ENCODE measurements around the gene DPPA4.

DPPA4 gene

DNA sequence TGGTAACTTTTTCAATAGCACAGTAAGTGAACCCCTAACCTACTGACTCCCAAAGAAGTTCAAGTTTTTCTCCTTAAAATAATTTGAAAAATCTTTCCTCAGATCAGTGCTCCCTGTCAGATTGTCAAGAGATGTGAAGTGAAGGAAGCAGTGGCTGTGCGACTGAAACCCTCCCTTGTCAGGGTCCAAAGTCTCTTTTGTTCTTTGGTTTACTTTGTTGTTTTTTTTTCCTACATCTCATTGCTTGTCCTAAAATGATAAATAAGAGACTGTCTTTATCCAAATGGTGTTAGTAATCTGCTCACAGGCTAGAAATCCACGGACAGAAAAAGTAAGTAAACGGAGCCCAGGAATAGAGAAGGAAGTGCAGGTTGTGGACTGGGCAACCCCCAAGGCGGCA lies 976 bp upstream of the DPPA4 start:
- DNase-seq (ENCODE audit: low spot score): no peak

DNA sequence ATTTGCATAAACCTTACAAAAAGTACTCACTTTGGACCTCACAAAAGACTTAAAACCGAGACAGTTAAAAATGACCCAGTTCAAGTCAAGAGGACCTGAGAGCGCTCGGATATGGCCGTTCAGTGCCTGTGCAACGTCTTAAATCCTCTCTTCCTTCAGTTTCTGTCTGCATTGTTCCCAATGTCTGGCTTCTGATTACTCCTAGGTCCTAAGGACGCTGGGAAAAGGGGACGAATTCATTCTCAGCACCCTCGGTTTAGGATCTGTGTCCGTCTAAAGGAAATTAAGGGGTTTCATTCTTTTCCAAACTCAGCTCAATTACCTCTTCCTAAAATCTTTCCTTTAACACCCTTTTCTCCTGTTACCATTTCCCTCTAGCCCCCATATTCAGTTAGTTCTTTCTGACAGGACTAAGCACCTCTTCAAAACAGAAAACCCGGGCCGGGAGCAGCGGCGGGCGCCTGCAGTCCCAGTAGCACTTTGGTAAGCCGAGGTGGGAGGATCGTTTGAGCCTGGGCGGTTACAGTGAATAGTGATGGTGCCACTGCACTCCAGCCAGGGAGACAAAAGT lies 970 bp downstream of the DPPA4 start:
- no peak for DNase-seq (ENCODE audit: low spot score)

DNA sequence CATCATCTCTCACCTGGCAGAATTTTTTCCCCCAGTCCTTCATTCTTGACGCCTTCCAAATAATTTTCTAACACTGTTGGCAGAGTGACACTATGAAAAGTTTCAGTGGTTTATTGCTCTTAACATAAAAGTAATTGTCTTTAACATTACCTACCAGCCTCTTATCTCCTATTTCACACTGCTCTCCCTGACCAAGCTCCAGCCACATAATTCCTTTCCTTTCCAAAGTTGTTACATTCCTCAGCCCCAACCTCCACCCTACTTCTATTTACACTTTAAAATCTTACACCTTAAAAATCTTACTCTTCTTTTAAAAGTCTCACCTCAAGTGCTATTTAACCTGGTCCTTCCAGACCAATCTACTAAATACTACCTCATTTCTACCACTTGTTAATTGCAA lies 2.8 kb downstream of the DPPA4 start:
- no peak for DNase-seq (ENCODE audit: low spot score)

DNA sequence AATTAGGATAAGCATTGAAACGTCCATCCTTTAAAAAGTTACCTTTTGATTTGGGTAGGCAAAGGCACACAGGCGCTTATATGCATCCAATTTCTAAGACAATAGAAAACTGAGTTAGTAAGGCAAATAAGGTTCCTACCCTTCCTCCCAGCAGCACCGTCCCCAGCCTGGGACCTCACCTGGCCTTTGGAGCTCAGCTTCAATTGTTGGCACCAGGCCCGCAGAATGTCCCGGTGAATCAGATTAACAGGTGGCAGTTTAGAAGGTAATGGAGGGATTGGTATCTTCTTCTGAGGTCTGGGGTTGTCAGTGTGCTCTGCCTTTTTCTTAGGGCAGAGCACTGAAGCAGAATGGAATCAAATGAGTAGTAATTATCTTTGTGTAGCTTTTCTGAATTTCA lies 5.7 kb downstream of the DPPA4 start:
- no peak for DNase-seq (ENCODE audit: low spot score)

DNA sequence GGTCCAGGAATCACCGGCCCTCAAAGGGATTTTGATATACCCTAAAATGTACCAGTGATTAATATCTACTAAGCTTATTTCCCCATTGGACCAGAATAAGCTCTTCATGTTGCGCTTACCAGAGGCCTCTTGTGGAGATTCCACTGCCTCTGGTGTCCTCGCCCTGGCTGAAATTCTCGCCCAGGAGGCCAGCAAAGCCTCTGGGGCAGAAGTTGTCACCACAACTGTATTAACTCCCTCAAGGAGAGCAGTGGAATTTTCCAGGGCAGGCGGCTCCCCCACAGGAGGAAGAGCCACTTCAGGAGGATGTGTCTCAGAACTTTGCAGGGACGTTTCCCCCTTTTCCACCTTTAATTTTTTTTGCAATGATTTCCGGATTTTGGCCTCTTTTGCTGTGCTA lies 6.9 kb downstream of the DPPA4 start:
- no peak for DNase-seq (ENCODE audit: low spot score)

DNA sequence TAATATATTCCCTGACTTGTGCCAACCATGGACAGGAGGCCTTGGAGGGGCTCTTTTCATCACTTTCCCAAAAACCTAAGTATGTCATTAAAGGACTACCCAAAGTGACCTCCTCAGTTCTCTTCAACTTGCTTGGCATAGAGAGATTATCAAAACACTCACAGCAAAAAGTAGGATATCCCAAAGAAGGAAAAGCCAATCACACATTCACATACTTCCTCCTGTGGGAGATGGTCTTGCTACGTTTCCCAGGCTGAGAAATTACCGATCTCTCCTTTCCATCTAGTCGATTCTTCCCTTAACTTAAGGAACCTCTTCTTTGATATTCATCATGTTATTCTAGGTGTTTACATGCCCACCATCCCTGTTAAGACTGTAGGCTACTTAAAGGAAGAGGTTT lies 9.1 kb downstream of the DPPA4 start:
- DNase-seq (ENCODE audit: low spot score): no peak

DNA sequence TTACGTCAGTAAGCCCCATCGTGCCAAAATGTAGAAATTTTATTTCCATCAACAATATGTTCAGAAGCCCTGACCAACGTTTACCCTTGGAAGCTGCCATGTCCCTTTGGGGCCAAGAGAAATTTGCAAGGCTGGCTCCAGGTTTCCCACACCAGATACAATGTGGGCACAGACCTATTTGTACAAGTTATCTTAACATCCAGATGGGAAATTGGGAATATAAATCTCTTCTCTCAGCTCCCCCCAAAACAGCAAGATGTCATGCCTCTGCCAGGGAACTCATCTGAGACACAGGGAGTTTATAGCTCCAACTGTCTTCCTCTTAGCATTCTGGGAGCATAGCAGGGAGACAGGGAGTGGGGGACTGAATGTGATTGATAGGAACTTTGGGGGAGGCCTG lies 11.7 kb downstream of the DPPA4 start:
- no peak for DNase-seq (ENCODE audit: low spot score)

DNA sequence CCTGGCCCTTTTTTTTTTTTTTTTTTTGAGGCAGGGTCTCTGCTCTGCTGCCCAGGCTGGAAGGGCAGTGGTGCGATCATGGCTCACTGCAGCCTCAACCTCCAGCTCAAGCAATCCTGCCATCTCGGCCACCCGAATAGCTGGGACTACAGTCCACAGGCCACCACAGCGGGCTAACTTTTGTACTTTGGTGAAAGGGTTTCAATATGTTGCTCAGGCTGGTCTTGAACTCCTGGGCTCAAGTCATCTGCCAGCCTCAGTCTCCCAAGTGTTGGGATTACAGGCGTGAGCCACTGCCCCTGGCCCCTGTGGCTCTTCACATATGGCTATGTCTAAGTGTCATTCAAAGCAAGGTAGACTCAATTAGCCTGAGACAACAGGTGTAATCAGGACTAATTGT lies 12.2 kb downstream of the DPPA4 start:
- no peak for DNase-seq (ENCODE audit: low spot score)

DNA sequence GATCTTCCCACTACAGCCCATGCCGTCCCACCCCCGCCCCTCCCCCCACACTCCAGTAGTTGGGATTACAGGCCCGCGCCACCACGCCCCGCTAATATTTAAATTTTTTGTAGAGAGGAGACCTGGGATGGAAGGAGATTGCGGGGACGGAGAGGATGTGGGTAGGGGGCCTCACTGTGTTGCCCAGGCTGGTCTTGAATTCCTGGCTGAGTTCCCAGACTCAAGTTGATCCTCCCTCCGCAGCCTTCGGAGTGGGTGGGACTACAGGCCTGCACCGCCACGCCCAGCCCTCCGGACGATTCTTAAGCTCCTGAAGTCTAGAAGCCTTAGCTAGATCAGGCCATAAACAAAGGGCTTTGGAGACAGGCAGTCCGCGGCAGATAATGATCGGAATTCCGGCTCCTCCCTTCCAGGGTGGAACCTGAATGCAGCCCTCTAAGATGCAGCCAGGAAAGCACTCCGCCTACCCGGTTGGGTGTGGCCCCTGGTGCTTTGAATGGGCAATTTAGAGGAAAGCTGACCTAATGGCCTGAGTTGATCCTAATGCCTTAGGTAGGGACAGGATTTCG lies 21.1 kb downstream of the DPPA4 start, which contains the start of gene DPPA2:
DPPA2 (minus strand) TSS at position 356 of the 569 bp plus-strand sequence. CDS start 1,975 bp downstream, outside the sequence.
- no peak for DNase-seq (ENCODE audit: low spot score)

DNA sequence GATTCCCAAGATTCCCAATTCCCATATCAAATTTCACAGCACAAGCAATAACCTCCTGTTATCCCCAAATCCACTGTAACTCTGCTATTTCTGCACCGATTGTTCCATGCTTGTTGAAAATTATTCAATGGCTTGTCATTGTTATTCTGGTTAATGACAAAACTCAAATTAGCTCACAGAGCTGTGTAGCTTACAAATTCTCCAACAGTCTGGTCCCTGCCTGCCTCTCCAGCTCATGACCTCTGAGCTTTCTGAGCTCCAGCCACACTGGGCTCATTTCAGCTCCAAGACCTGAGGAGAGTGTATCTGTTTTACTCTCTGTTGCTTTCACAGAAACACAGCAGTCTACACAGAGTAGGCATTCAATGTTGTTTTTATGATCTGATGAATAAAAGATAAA lies 24.3 kb downstream of the DPPA4 start:
- DNase-seq (ENCODE audit: low spot score): no peak

DNA sequence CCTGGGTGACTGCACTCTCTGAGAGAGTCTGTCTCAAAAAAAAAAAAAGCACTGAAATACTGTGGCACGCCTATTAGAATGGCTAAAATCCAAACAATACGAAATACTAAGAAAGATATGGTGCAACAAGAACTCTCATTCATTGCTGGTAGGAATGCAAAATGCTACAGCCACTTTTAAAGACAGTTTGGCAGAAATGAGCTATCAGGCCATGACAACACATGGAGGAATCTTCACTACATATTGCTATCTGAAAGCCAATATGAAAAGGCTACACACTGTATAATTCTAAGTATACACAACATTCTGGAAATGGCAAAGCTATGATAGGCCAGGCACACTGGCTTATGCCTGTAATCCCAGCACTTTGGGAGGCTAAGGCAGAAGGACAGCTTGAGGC lies 39.9 kb downstream of the DPPA4 start:
- DNase-seq (ENCODE audit: low spot score): no peak

DNA sequence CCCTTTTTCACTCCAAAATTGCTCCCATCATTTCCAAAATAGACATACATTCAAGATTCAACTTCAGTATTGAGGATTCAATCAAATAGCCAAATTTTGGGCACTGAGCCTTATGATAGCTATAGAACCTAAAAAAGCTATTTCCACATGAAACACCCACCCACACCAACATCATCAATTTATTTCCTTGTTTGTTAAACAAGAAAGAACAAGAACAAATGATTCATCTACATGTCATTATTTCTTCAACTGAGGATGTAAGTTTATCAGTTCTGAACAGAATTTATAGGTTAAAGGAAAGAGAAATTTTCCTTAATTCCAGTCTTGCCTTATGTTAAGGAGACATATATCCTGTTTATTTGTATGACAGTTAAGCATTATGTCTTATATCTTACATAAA lies 53.3 kb downstream of the DPPA4 start:
- DNase-seq (ENCODE audit: low spot score): no peak

DNA sequence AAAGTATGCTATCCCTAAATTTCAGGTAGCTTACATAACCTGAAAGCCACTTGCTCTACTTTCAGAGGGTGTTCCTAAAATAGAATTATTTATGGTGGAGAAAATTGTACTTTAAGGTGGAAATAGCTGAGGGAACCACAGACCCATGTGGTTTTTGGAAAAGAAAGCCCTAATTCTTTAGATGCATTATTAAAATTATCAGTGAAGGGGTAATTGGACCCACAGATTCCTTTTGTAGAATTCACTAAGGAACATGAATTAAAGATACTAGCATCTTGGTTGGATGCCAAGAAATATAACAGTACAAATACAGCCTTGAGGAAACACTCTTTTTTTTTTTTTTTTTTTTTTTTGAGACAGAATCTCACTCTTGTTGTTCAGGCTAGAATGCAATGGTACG lies 58.8 kb downstream of the DPPA4 start:
- no peak for DNase-seq (ENCODE audit: low spot score)

DNA sequence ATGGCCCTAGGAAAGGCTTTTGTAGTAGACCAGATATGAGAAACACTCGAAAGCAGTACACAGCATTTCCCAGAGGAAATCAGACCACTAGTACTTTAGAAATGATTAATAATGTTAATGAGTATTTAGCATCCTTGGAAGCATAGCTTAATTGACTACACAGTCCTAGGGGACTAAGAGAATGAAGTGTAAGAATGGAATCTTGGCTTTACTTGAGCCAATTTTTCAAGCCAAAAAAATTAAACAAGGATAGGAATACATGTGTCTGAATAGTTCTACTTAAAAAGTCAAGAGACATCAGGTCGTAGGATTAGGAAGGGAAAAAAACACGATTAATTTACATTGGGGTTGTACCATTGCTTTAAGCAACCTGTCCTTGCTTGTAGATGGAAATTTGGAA lies 59.2 kb downstream of the DPPA4 start:
- DNase-seq (ENCODE audit: low spot score): no peak
